Measurements from ENCODE around the gene POC1B.
A peak's percentile ranks its signal among the peaks of the same experiment; 100 is the strongest.

POC1B gene

DNA sequence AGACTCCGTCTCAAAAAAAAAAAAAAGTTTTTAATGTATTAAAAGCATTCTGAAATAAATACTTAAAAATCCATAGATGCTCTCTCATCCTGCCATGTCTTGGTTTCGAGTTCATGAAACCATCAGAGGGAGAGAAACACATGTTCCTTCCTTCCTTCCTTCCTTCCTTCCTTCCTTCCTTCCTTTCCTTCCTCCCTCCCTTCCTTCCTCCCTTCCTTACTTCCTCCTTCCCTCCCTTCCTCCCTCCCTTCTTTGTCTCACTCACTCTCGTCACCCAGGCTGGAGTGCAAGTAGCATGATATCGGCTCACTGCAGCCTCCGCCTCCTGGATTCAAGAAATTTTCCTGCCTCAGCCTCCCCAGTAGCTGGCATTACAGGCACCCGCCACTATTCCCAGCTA, 113.2 kb downstream of the POC1B start:
- Mint-ChIP-seq H3K27ac (no peak overlapping the region), H3K4me1 (no peaks in the 10 kb centered on the region)
- no peak for ATAC-seq

DNA sequence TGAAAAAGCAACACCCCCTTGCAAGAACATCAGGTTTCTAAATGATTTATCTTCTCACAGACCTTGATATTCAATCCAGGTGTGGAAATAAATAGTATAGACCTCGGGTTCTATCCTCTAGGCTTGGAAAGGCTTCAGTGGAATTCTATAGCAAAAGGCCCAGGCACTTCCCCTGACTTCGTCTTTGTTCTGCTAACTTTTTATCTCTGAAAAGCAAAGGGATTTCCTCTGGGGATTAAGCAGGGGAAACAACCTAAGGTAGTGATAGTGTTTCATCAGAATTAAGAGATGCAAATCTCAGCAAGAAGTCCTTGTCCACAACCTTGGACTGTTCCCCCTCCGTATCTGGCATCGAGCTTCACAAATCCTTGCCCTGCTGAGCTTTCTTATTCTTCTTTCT, 114.0 kb downstream of the POC1B start:
- no peaks in the 10 kb centered on the region for H3K27me3 Mint-ChIP-seq
- peaks cover 0 to 9% of the 10 kb centered on the region in 2 donors for H3K9me3 Mint-ChIP-seq
- DNase-seq (no peak), ATAC-seq (no peak)
- no peak overlapping the region for H3K27ac Mint-ChIP-seq
- no peak overlapping the region for H3K4me3 Mint-ChIP-seq
- H3K4me1 Mint-ChIP-seq: no peaks in the 10 kb centered on the region

More for the DNA sequence above, 113.2 kb downstream of the POC1B start:
- Mint-ChIP-seq H3K9me3 (peaks cover 0 to 9% of the 10 kb centered on the region in 2 donors), H3K27me3 (no peaks in the 10 kb centered on the region), H3K4me3 (no peak overlapping the region)
- no peak for DNase-seq

DNA sequence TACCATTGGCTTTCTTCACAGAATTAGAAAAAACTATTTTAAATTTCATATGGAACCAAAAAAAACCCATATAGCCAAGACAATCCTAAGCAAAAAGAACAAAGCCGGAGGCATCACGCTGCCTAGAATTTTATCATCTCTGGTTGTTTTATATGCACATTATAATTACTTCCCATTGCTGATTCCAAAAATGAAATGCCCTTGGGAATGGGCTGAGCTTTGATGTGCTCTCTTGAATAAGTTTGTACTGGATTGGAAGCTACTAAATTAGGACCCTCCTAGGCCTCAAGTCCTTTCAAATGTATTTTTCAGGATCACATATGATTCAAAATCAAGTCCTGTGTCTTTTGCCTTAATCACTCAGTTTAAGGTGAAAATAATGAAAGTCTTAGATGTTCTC, 114.6 kb downstream of the POC1B start:
- no peaks in the 10 kb centered on the region for H3K27me3 Mint-ChIP-seq
- ATAC-seq (no peak), DNase-seq (no peak)
- peaks cover 0 to 9% of the 10 kb centered on the region in 2 donors for H3K9me3 Mint-ChIP-seq
- H3K4me3 Mint-ChIP-seq: no peak overlapping the region
- no peaks in the 10 kb centered on the region for H3K4me1 Mint-ChIP-seq
- H3K27ac Mint-ChIP-seq: no peak overlapping the region

DNA sequence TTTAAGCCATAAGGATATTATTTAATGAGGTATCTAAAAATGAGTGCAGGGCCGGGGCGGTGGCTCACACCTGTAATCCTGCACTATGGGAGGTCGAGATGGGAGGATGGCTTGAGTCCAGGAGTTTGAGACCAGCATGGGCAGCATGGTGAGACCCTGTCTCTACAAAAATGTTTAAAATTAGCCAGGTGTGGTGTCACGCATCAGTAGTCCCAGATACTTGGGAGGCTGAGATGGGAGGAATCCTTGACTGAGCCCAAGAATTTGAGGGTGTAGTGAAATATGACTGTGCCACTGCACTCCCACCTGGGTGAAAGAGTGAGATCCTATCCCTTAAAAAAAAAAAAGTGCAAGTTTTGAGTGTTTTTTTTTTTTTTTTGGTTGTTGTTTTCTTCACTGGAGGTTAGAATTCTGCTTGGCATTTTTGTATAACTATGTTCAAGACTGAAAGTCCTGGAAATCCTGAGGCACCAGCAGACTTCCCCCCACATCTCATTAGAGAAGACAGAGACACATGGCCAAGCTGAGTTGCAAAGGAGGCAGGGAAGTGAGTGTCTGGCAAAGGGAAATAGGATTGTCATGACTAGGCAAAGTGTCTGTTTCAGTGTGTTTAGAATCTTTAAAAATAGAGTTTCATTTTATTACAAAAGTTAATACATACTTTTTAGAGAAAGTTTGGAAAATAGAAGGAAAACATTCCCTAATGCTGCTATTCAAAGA, 120.1 kb downstream of the POC1B start:
- ATAC-seq (no peak), DNase-seq (no peak)
- no peak overlapping the region for H3K4me3 Mint-ChIP-seq
- no peaks in the 10 kb centered on the region for H3K27me3 Mint-ChIP-seq
- peaks cover 0 to 9% of the 10 kb centered on the region in 2 donors for H3K9me3 Mint-ChIP-seq
- H3K4me1 Mint-ChIP-seq: no peaks in the 10 kb centered on the region
- no peak overlapping the region for H3K27ac Mint-ChIP-seq

DNA sequence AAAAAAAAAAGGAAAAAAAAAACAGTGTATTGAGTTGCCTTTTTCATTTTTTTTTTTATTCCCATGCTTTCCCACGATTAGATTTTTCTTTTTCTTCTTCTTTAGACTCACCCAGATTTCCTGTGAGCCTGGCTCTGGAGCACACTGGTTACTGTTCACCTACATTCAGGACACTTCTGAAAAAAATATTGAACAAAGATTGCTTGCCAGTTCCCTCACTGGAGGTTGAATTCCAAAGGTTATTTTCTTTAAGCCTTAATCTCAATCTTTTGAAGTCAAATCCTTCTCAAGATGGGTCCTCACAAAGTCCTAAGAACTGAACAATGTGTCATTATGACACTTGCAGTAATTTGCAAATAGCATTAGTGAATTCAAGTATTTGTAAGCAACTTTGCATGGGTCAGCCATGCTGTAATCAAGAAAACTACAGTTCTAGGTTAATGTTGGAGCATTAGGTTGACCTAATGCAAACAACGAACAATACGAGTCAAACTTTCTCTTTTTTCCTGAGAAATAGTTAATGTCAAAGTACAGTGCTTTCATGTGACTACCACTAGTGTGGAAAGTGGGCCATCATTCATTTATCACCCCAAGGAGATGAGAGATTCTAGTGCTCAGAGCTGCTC, 124.3 kb downstream of the POC1B start:
- Mint-ChIP-seq H3K9me3 (no peaks in the 10 kb centered on the region), H3K4me1 (peaks cover 24% of the 10 kb centered on the region), H3K27ac (peak overlapping the region in 1 of 2 donors; percentile 15), H3K4me3 (no peak overlapping the region), H3K27me3 (no peaks in the 10 kb centered on the region)
- no peak for ATAC-seq
- no peak for DNase-seq

DNA sequence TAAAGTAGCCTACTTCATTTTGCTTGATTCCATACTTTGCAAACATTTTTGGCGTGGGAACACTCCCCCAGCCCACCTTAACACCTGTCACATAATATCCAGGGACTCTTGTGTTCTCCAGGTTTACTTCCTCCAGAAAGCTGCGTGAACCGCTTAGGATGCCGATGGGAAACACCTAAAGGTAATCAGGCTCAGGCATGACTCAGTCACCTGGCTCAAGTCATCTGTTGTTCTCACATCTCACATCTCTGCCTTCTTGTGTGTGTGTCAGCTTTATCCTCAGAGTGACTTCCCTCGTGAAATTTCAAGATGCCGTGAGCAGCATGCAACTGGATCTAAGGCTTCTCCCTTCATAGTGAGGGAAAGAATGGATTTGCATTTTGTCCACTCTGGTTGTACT, 125.4 kb downstream of the POC1B start:
- H3K9me3 Mint-ChIP-seq: no peaks in the 10 kb centered on the region
- DNase-seq: no peak
- H3K27ac Mint-ChIP-seq: no peak overlapping the region
- H3K4me3 Mint-ChIP-seq: no peak overlapping the region
- no peaks in the 10 kb centered on the region for H3K27me3 Mint-ChIP-seq
- H3K4me1 Mint-ChIP-seq: peaks cover 29% of the 10 kb centered on the region
- no peak for ATAC-seq

DNA sequence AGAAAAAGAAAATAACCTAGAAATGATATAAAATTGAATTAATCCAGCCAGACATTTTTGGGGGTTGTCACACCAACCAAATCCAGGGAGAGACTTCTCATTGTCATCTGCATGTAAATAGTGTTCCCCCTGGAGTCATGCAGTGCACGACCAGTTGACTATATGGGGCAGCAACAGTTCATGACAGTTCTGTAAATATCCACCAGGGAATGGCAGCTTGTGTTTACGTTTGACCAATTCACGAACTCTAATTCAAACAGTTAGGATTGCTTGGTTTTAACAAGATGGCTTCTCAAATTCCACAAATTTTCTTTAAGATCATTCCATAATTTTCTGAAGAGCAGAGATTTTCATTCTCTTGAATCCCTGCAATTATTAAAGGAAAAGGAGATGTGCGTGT, 130.1 kb downstream of the POC1B start:
- peaks cover 44% of the 10 kb centered on the region for H3K4me1 Mint-ChIP-seq
- peaks cover 0 to 3% of the 10 kb centered on the region in 2 donors for H3K9me3 Mint-ChIP-seq

DNA sequence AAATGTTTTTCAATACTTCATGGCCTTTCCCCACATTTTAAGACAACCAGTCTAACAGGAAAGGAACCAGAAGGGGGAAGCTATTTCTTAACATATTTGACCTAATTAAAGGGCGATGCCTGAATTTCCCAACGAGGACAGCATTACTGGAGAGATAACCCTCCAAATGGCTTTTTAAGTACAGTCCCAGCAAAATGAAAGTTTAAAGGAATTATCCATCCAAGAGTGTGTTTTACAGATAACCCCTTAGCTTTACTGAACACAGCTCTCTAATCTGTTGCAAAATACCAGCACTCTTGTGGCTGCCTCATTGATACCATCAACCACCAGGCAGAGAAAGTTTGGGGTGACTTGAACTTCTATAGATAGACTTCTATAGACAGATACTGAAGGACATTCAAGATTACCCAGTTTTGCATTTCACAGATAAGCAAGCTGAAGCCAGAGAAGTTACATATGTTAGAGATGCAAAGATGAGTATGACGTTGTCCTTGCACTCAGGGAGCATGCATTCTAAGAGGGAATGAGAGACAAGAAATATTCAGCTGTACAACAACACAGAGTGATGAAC, 132.2 kb downstream of the POC1B start:
- peaks cover 0 to 3% of the 10 kb centered on the region in 2 donors for H3K9me3 Mint-ChIP-seq
- ATAC-seq: no peak
- no peak overlapping the region for H3K4me3 Mint-ChIP-seq

More for the DNA sequence above, 130.1 kb downstream of the POC1B start:
- no peak overlapping the region for H3K4me3 Mint-ChIP-seq
- DNase-seq (no peak), ATAC-seq (no peak)
- no peaks in the 10 kb centered on the region for H3K27me3 Mint-ChIP-seq
- H3K27ac Mint-ChIP-seq: no peak overlapping the region

DNA sequence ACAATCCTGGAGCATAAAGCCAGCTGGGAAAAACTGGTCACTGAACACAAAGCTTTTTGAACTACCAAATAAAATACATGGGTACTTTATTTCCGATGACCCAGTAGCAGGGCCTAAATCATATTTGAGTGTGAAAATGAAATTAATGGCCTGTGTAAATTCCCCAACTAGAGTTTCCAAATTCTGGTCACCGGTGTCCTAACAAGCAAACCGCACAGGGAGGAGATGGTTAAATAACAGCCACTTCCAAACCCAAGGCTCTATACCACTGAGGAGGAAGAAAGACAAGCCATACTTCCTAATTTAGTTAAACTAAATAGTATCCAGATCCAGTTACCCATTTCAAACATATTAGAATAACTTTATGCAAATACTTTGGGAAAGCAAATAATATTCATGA, 133.5 kb downstream of the POC1B start:
- Mint-ChIP-seq H3K27me3 (no peaks in the 10 kb centered on the region), H3K4me1 (peaks cover 43% of the 10 kb centered on the region), H3K27ac (peak overlapping the region in 1 of 2 donors; percentile 5), H3K9me3 (peaks cover 0 to 3% of the 10 kb centered on the region in 2 donors), H3K4me3 (no peak overlapping the region)
- DNase-seq (no peak), ATAC-seq (no peak)

More for the DNA sequence above, 132.2 kb downstream of the POC1B start:
- H3K27ac Mint-ChIP-seq: no peak overlapping the region
- no peak for DNase-seq
- no peaks in the 10 kb centered on the region for H3K27me3 Mint-ChIP-seq
- H3K4me1 Mint-ChIP-seq: peaks cover 55% of the 10 kb centered on the region

DNA sequence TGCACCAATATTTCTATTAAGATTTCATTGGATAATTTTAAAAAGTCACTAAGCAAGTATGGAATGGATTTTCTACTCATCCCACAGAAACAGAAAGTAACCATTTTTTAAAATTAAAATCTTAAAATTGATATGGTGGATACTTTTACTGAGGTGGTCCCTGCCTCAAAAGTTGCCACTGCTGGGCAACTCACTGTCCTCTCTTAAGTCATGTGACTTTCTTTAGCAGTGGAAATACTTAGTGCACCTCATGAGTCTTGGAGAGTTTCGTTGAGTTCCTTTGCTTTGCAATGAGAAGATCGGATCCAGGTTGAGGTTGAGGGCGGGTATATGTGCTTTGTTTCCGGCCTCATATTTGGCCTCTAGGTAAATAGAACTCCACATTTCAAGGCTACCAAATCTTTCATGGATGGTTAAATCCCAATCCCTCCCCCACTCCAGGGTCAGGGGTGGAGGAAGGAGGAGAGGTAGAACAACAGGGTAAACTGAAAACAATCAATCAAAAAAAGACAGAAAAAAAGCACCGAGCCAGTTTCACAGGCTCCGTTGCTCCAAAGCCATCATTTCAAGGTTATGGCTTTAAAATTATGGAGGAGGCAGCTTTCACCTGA, 134.0 kb downstream of the POC1B start:
- no peak overlapping the region for H3K27ac Mint-ChIP-seq
- peaks cover 37% of the 10 kb centered on the region for H3K4me1 Mint-ChIP-seq
- DNase-seq: no peak
- H3K4me3 Mint-ChIP-seq: no peak overlapping the region
- H3K9me3 Mint-ChIP-seq: peaks cover 0 to 3% of the 10 kb centered on the region in 2 donors
- no peak for ATAC-seq
- no peaks in the 10 kb centered on the region for H3K27me3 Mint-ChIP-seq

DNA sequence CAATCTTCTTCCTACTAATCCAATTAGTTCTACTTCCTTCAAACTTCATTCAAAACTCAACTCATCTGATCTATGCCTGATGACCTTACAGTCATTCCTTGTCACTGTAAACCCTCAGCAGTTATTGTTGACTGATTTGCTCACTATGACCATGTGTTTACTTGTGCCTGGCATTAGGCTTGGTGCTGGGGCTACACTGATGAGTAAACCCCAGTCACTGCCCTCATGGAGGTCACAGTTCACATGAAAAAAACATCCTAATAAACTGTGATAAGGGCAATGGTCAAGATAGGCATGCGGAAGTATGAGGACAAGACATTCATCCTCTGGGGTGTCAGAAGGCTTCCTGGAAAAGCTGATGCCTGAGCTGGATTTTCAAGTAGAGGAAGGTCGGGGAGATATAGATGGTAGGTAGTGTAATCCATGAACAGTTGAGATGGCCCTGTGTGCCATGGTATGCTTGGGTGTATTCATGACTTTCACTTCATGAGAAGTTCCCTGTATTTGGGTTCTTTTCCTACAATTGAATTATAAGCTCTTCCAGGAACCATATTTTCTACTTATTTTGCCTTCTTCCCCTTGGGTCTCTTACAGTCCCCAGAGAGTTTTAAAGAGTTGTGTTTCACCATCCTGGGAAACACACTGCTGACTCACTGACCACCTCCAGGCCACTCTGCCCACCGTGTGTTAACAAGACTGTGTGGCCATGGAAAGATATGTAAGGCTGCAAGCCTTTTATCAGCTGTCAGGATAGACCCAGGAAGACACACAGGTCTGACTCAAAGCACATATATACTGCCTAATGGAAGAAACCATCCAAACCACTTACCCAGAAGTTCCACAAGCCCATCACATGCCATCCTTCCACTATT, 134.8 kb downstream of the POC1B start:
- H3K27ac Mint-ChIP-seq: peak overlapping the region in 1 of 2 donors; percentile 52
- H3K27me3 Mint-ChIP-seq: no peaks in the 10 kb centered on the region
- DNase-seq (no peak), ATAC-seq (peak; percentile 90)
- peaks cover 29% of the 10 kb centered on the region for H3K4me1 Mint-ChIP-seq
- peak overlapping the region in 1 of 2 donors; percentile 36 for H3K4me3 Mint-ChIP-seq
- peaks cover 0 to 3% of the 10 kb centered on the region in 2 donors for H3K9me3 Mint-ChIP-seq

DNA sequence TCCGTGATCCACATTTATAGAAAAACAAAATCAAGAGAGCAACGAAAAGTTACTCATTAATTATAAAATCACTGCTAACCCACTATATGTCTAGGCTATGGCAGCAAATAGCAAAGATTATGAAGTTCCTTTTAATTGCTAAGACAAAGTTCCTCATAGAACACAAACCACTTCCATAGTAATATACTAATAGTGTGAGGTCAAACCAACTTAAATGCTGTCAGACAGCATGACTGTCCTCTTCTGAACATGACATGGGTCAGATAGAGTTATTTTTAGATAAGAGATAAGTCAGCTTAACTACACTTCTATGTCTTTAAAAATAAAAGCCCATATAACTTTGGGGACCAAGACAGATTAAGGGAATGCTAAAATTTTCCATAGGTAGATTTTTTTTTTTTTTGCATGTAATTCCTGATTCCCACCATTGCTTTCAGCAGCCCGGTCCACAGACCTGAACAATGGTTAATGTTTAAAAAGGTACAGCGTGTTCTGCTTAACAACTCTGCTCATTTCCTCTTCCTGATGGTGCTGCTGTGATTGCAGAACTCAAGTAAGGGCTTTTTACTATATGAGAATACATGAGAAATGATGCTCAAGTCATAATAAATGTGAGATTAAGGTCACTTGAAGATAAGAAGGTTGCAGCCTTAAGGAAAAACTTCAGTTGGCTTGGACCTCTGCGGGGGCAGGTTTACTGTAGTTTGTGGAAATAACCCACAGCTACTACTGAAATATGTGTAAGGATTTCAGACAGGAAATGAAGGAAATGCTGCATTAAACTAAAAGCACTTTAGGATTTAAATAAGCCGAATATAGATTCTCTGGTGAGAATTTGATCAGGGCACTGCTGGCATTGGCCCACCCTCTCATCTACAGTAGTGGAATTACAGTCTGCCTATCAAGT, 135.8 kb downstream of the POC1B start:
- ATAC-seq (peak; percentile 50), DNase-seq (no peak)
- no peak overlapping the region for H3K27ac Mint-ChIP-seq
- H3K4me3 Mint-ChIP-seq: peak overlapping the region in 1 of 2 donors; percentile 10
- peaks cover 0 to 3% of the 10 kb centered on the region in 2 donors for H3K9me3 Mint-ChIP-seq
- no peaks in the 10 kb centered on the region for H3K27me3 Mint-ChIP-seq
- peaks cover 28% of the 10 kb centered on the region for H3K4me1 Mint-ChIP-seq

DNA sequence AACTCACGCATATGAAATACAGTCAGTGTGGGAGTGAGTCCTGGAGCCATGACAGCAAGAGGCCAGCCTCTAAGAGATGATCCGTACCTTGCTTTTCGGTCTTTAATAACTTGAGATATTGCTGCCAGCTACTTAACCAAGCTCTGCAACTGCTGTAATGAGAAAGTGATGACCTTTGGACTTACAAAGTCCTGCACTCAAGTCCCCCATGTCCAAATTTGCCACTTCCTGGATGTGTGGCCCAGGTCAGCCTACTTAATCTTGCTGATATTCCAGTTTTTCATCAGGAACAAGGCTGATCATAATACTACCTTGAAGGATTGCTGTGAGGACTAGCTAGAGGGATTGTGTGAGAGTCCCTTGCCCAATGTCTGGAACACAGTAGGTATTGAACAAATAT, 139.7 kb downstream of the POC1B start:
- Mint-ChIP-seq H3K4me3 (no peak overlapping the region), H3K4me1 (peaks cover 33% of the 10 kb centered on the region), H3K9me3 (no peaks in the 10 kb centered on the region), H3K27ac (no peak overlapping the region), H3K27me3 (no peaks in the 10 kb centered on the region)
- ATAC-seq (no peak), DNase-seq (no peak)

DNA sequence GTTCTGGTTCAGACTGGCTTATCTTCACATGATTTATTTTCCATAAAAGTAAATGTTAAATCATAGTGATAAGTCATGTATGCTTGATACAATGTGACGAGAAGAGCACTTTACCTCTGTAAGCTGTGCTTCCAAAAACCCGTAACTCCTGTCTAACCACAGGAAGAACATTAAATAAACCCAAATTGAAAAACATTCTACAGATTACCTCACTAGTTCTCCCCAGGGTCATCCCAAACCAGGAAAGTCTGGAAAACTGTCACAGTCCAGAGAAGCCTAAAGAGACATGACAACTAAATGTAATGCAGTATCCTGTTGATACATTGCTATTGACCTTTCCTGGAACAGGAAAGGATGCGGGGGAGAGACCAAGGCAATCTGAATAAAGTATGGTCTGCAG, 141.0 kb downstream of the POC1B start:
- DNase-seq (no peak), ATAC-seq (no peak)
- H3K27me3 Mint-ChIP-seq: no peaks in the 10 kb centered on the region
- no peak overlapping the region for H3K27ac Mint-ChIP-seq
- H3K4me1 Mint-ChIP-seq: peaks cover 20% of the 10 kb centered on the region
- H3K4me3 Mint-ChIP-seq: no peak overlapping the region
- no peaks in the 10 kb centered on the region for H3K9me3 Mint-ChIP-seq
